ENCODE results near the gene GVQW3.

- TF ChIP-seq POLR2A (IDR thresholded peaks at IDR 0.05) (no peak), POLR2AphosphoS5 (IDR thresholded peaks at IDR 0.05) (no peak), EP300 (IDR thresholded peaks at IDR 0.05) (no peak)
- TF ChIP-seq, protein P1, sequence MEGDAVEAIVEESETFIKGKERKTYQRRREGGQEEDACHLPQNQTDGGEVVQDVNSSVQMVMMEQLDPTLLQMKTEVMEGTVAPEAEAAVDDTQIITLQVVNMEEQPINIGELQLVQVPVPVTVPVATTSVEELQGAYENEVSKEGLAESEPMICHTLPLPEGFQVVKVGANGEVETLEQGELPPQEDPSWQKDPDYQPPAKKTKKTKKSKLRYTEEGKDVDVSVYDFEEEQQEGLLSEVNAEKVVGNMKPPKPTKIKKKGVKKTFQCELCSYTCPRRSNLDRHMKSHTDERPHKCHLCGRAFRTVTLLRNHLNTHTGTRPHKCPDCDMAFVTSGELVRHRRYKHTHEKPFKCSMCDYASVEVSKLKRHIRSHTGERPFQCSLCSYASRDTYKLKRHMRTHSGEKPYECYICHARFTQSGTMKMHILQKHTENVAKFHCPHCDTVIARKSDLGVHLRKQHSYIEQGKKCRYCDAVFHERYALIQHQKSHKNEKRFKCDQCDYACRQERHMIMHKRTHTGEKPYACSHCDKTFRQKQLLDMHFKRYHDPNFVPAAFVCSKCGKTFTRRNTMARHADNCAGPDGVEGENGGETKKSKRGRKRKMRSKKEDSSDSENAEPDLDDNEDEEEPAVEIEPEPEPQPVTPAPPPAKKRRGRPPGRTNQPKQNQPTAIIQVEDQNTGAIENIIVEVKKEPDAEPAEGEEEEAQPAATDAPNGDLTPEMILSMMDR (IDR thresholded peaks at IDR 0.05): no peak
These were observed 74.8 kb downstream of the GVQW3 start for GRCh38 chr11:76455931-76456330.
